ENCODE measurements around the gene KCNJ10. TPM values are rescaled to one million over a fixed set of nuclear protein-coding genes. Genes with fewer than 3 reads are reported as not detected.
A peak's percentile ranks its signal among the peaks of the same experiment; 100 is the strongest.
"Not testable (repeated sequence)": the region's sequence is repeated elsewhere in the genome, so short reads cannot be mapped to it uniquely, and the experiment has no call there.

KCNJ10 gene
- total and polyA plus RNA-seq, 7 experiments from 2014 or later, result 0.29 to 0.32 TPM; not detected in 5

GRCh38 chr1:160050619-160051018, 19.3 kb downstream of the KCNJ10 start:
- ChIA-PET POLR2A (no interaction called here), CTCF (no interaction called here)
- no peak overlapping the region for H3K27ac ChIP-seq (ENCODE audit: low read depth, low read length)
- no peak overlapping the region for H3K4me3 ChIP-seq (ENCODE audit: low read length)
- intact Hi-C loops (cut with micrococcal nuclease), result no loop called here
- DNase-seq (no peak), ATAC-seq (no peak)
- Mint-ChIP-seq H3K27me3 (peaks cover 4 to 33% (median 20%) of the 10 kb centered on the region in 5 donors), H3K27ac (no peak overlapping the region), H3K36me3 (peaks cover 0 to 4% (median 0%) of the 10 kb centered on the region in 5 donors), H3K9me3 (peaks cover 0 to 2% (median 0%) of the 10 kb centered on the region in 11 donors), H3K4me3 (no peak overlapping the region), H3K4me1 (peaks cover 7 to 16% (median 12%) of the 10 kb centered on the region in 7 donors)
- no peaks in the 10 kb centered on the region for H3K36me3 ChIP-seq (ENCODE audit: control insufficient read depth in 2 of 3, insufficient read depth in 3 of 3, low read length in 3 of 3)
- peaks cover 0 to 8% of the 10 kb centered on the region in 2 donors for H3K4me1 ChIP-seq (ENCODE audit: control insufficient read depth in 2 of 2, insufficient read depth in 2 of 2, low read length in 2 of 2)
- H3K27me3 ChIP-seq (ENCODE audit: control insufficient read depth in 2 of 2, insufficient read depth in 2 of 2, low read length in 2 of 2), result no peaks in the 10 kb centered on the region
- no peaks in the 10 kb centered on the region for H3K9me3 ChIP-seq (ENCODE audit: control insufficient read depth in 2 of 3, low read length in 3 of 3)

- H3K4me1 ChIP-seq (ENCODE audit: control insufficient read depth in 2 of 2, insufficient read depth in 2 of 2, low read length in 2 of 2); H3K4me3 Mint-ChIP-seq; H3K4me3 ChIP-seq (ENCODE audit: low read length); ATAC-seq; H3K27ac ChIP-seq (ENCODE audit: low read depth, low read length); DNase-seq; H3K27ac Mint-ChIP-seq; H3K36me3 ChIP-seq (ENCODE audit: control insufficient read depth in 2 of 3, insufficient read depth in 3 of 3, low read length in 3 of 3); H3K27me3 ChIP-seq (ENCODE audit: control insufficient read depth in 2 of 2, insufficient read depth in 2 of 2, low read length in 2 of 2); CTCF ChIA-PET; intact Hi-C loops (cut with micrococcal nuclease); H3K36me3 Mint-ChIP-seq; H3K9me3 ChIP-seq (ENCODE audit: control insufficient read depth in 2 of 3, low read length in 3 of 3); H3K9me3 Mint-ChIP-seq; POLR2A ChIA-PET: not testable (repeated sequence)
- H3K4me1 Mint-ChIP-seq, result peaks cover 7 to 16% (median 12%) of the 10 kb centered on the region in 7 donors
- H3K27me3 Mint-ChIP-seq, result peaks cover 4 to 37% (median 20%) of the 10 kb centered on the region in 5 donors
Observed at GRCh38 chr1:160050182-160050581, 19.8 kb downstream of the KCNJ10 start.

- CTCF ChIA-PET, result no interaction called here
Observed at GRCh38 chr1:160049101-160049500, 20.9 kb downstream of the KCNJ10 start.

GRCh38 chr1:160048335-160048734, 21.6 kb downstream of the KCNJ10 start:
- no peaks in the 10 kb centered on the region for H3K9me3 ChIP-seq (ENCODE audit: control insufficient read depth in 2 of 3, low read length in 3 of 3)
- ATAC-seq (no peak), DNase-seq (no peak)
- CTCF ChIA-PET, result interaction anchor here (4.6 kb wide), 1 partner anchor 37 kb away, joined by 71 read pairs; no protein-coding TSS in a partner anchor
- H3K4me3 ChIP-seq (ENCODE audit: low read length), result no peak overlapping the region
- POLR2A ChIA-PET, result interaction anchor here (0.6 kb wide), 1 partner anchor 247 kb away, joined by 3 read pairs; no protein-coding TSS in a partner anchor
- H3K36me3 ChIP-seq (ENCODE audit: control insufficient read depth in 2 of 3, insufficient read depth in 3 of 3, low read length in 3 of 3), result no peaks in the 10 kb centered on the region
- Mint-ChIP-seq H3K9me3 (peaks cover 0 to 2% (median 0%) of the 10 kb centered on the region in 11 donors), H3K27me3 (peaks cover 0 to 37% (median 18%) of the 10 kb centered on the region in 5 donors), H3K36me3 (peaks cover 0 to 4% (median 0%) of the 10 kb centered on the region in 5 donors), H3K4me3 (no peak overlapping the region), H3K4me1 (peaks cover 7 to 16% (median 12%) of the 10 kb centered on the region in 7 donors), H3K27ac (no peak overlapping the region)
- H3K27ac ChIP-seq (ENCODE audit: low read depth, low read length), result no peak overlapping the region
- H3K27me3 ChIP-seq (ENCODE audit: control insufficient read depth in 2 of 2, insufficient read depth in 2 of 2, low read length in 2 of 2), result no peaks in the 10 kb centered on the region
- peaks cover 0 to 8% of the 10 kb centered on the region in 2 donors for H3K4me1 ChIP-seq (ENCODE audit: control insufficient read depth in 2 of 2, insufficient read depth in 2 of 2, low read length in 2 of 2)
- intact Hi-C loops (cut with micrococcal nuclease), result no loop called here

More at GRCh38 chr1:160049101-160049500, 20.9 kb downstream of the KCNJ10 start:
- POLR2A ChIA-PET, result interaction anchor here (0.6 kb wide), 1 partner anchor 248 kb away, joined by 3 read pairs; no protein-coding TSS in a partner anchor
- Histone ChIP-seq H3K4me1 (ENCODE audit: control insufficient read depth in 2 of 2, insufficient read depth in 2 of 2, low read length in 2 of 2) (peaks cover 0 to 8% of the 10 kb centered on the region in 2 donors), H3K36me3 (ENCODE audit: control insufficient read depth in 2 of 3, insufficient read depth in 3 of 3, low read length in 3 of 3) (no peaks in the 10 kb centered on the region), H3K4me3 (ENCODE audit: low read length) (no peak overlapping the region), H3K27me3 (ENCODE audit: control insufficient read depth in 2 of 2, insufficient read depth in 2 of 2, low read length in 2 of 2) (no peaks in the 10 kb centered on the region), H3K27ac (ENCODE audit: low read depth, low read length) (no peak overlapping the region), H3K9me3 (ENCODE audit: control insufficient read depth in 2 of 3, low read length in 3 of 3) (no peaks in the 10 kb centered on the region)
- no peak overlapping the region for H3K27ac Mint-ChIP-seq
- H3K4me3 Mint-ChIP-seq, result no peak overlapping the region
- DNase-seq (no peak), ATAC-seq (no peak)
- peaks cover 7 to 16% (median 12%) of the 10 kb centered on the region in 7 donors for H3K4me1 Mint-ChIP-seq
- H3K9me3 Mint-ChIP-seq, result peaks cover 0 to 2% (median 0%) of the 10 kb centered on the region in 11 donors
- H3K27me3 Mint-ChIP-seq, result peaks cover 0 to 41% (median 18%) of the 10 kb centered on the region in 5 donors
- intact Hi-C loops (cut with micrococcal nuclease), result no loop called here
- H3K36me3 Mint-ChIP-seq, result peaks cover 0 to 4% (median 0%) of the 10 kb centered on the region in 5 donors

- Histone ChIP-seq H3K27me3 (ENCODE audit: control insufficient read depth in 2 of 2, insufficient read depth in 2 of 2, low read length in 2 of 2) (no peaks in the 10 kb centered on the region), H3K4me3 (ENCODE audit: low read length) (no peak overlapping the region), H3K36me3 (ENCODE audit: control insufficient read depth in 2 of 3, insufficient read depth in 3 of 3, low read length in 3 of 3) (no peaks in the 10 kb centered on the region), H3K27ac (ENCODE audit: low read depth, low read length) (no peak overlapping the region), H3K4me1 (ENCODE audit: control insufficient read depth in 2 of 2, insufficient read depth in 2 of 2, low read length in 2 of 2) (peaks cover 0 to 8% of the 10 kb centered on the region in 2 donors), H3K9me3 (ENCODE audit: control insufficient read depth in 2 of 3, low read length in 3 of 3) (no peaks in the 10 kb centered on the region)
- Mint-ChIP-seq H3K27ac (peak overlapping the region in 5 of 9 donors; percentile 18 to 65 (median 43)), H3K36me3 (peaks cover 0 to 4% (median 0%) of the 10 kb centered on the region in 5 donors), H3K9me3 (peaks cover 0 to 2% (median 0%) of the 10 kb centered on the region in 11 donors), H3K27me3 (peaks cover 0 to 37% (median 21%) of the 10 kb centered on the region in 5 donors), H3K4me1 (peaks cover 7 to 16% (median 12%) of the 10 kb centered on the region in 7 donors), H3K4me3 (peak overlapping the region; percentile 62 to 86 (median 82))
- intact Hi-C loops (cut with micrococcal nuclease), result loop anchor here in 1 of 2 donors (1.0 kb wide), 1 partner anchor 38 kb away; no protein-coding TSS in a partner anchor
- ChIA-PET CTCF (interaction anchor here (0.6 to 4.6 kb wide), 10 partner anchors 11 to 122 kb away, joined by 3 to 71 read pairs (median 6); partner anchors contain the start of genes IGSF8, KCNJ9, PIGM and TAGLN2), POLR2A (interaction anchor here (0.6 to 1.8 kb wide), 3 partner anchors 8 to 50 kb away, joined by 3 to 5 read pairs (median 4); partner anchors contain the start of gene PIGM)
- DNase-seq (no peak), ATAC-seq (peak; percentile 36)
Observed at GRCh38 chr1:160047111-160047991, 22.6 kb downstream of the KCNJ10 start.

- Histone ChIP-seq H3K36me3 (ENCODE audit: control insufficient read depth in 2 of 3, insufficient read depth in 3 of 3, low read length in 3 of 3) (no peaks in the 10 kb centered on the region), H3K4me3 (ENCODE audit: low read length) (no peak overlapping the region), H3K27me3 (ENCODE audit: control insufficient read depth in 2 of 2, insufficient read depth in 2 of 2, low read length in 2 of 2) (no peaks in the 10 kb centered on the region), H3K27ac (ENCODE audit: low read depth, low read length) (no peak overlapping the region), H3K4me1 (ENCODE audit: control insufficient read depth in 2 of 2, insufficient read depth in 2 of 2, low read length in 2 of 2) (peaks cover 0 to 8% of the 10 kb centered on the region in 2 donors), H3K9me3 (ENCODE audit: control insufficient read depth in 2 of 3, low read length in 3 of 3) (no peaks in the 10 kb centered on the region)
- intact Hi-C loops (cut with micrococcal nuclease), result loop anchor here (1.0 kb wide), 6 partner anchors 15 to 330 kb away; partner anchors contain the start of gene PIGM (in 1 of the 2)
- H3K4me1 Mint-ChIP-seq, result peaks cover 7 to 16% (median 12%) of the 10 kb centered on the region in 7 donors
- peaks cover 0 to 32% (median 16%) of the 10 kb centered on the region in 5 donors for H3K27me3 Mint-ChIP-seq
- peak overlapping the region; percentile 62 to 86 (median 82) for H3K4me3 Mint-ChIP-seq
- CTCF ChIA-PET, result interaction anchor here (0.6 to 4.6 kb wide), 18 partner anchors 11 to 319 kb away, joined by 3 to 71 read pairs (median 4); partner anchors contain the start of genes IGSF8, KCNJ10, KCNJ9 and PIGM
- H3K36me3 Mint-ChIP-seq, result peaks cover 0 to under 1% (median 0%) of the 10 kb centered on the region in 5 donors
- ATAC-seq, result peak; percentile 89
- peaks cover 0 to 2% (median 0%) of the 10 kb centered on the region in 11 donors for H3K9me3 Mint-ChIP-seq
- H3K27ac Mint-ChIP-seq, result peak overlapping the region in 5 of 9 donors; percentile 18 to 65 (median 43)
- POLR2A ChIA-PET, result interaction anchor here (0.7 to 1.8 kb wide), 2 partner anchors 9 to 14 kb away, joined by 4 to 5 read pairs; partner anchors contain the start of gene PIGM
- DNase-seq, result peak in 8 of 9 donors; percentile 24 to 66 (median 44)
Observed at GRCh38 chr1:160046494-160047110, 23.4 kb downstream of the KCNJ10 start.
